B cell (primary cell): Measurements from ENCODE around the gene ORC5. TPM values are rescaled to one million over a fixed set of nuclear protein-coding genes. Genes with fewer than 3 reads are reported as not detected.
"Not testable (repeated sequence)": the region's sequence is repeated elsewhere in the genome, so short reads cannot be mapped to it uniquely, and the experiment has no call there.

ENCODE experiments used
- ATAC-seq: fragments of 200-7000 bp; cut with Tn5 transposase; one replicate; pipeline ENCODE4 v1.10.0; 2021; ENCODE audit warnings: low read depth, mild to moderate bottlenecking, moderate number of reproducible peaks, moderate library complexity
- CTCF ChIA-PET: fragments of 350-600 bp; sonication (Branson Sonifier 250); formaldehyde crosslinking; loops from one replicate; lab custom pipeline; 2021; ENCODE audit warnings: antibody characterized with exemption, inconsistent platforms; lab: Charles Lee
- POLR2A ChIA-PET: fragments of 350-600 bp; sonication (Branson Sonifier 250); formaldehyde crosslinking; loops from one replicate; lab custom pipeline; 2021; ENCODE audit warnings: antibody characterized with exemption; lab: Charles Lee
- DNase-seq: peaks from one replicate; pipeline ENCODE4 v3.0.0; 2013
- H2AFZ ChIP-seq: 2 replicates; pipeline ENCODE4 v1.6.1; 2012; ENCODE audit warnings: mild to moderate bottlenecking, low read depth, low read length; ENCODE audit not compliant: insufficient read depth, poor library complexity, severe bottlenecking
- H3K27ac ChIP-seq, 2 donors: 1 replicate in 1 of 2; 2 replicates in 1 of 2; pipeline ENCODE4 v1.5.1; 2012 to 2013; ENCODE audit warnings: low read length in 2 of 2, mild to moderate bottlenecking in 2 of 2, moderate library complexity in 1 of 2
- H3K27me3 ChIP-seq, 4 experiments: fragments of 200-600 bp in 1 of 4; sonication (generic) in 1 of 4; replicated peaks in 1 of 4; 1 replicate in 2 of 4; 2 replicates in 2 of 4; pipeline versions ENCODE4 v1.6.1 to v1.7.0; 2013 to 2016; ENCODE audit warnings: low read length in 3 of 4, mild to moderate bottlenecking in 2 of 4, mixed read lengths in 1 of 4, moderate library complexity in 1 of 4; ENCODE audit not compliant: insufficient read depth in 4 of 4, control insufficient read depth in 3 of 4; ENCODE audit errors: control extremely low read depth in 1 of 4
- H3K36me3 ChIP-seq, 2 experiments: replicated peaks in 1 of 2; 1 replicate in 1 of 2; 2 replicates in 1 of 2; pipeline versions ENCODE4 v1.6.1 to v1.7.1; 2013; ENCODE audit warnings: low read length in 1 of 2; ENCODE audit not compliant: insufficient read depth in 2 of 2, control insufficient read depth in 1 of 2; ENCODE audit errors: control extremely low read depth in 1 of 2, extremely low read depth in 1 of 2
- H3K4me1 ChIP-seq, 2 donors: fragments of 200-600 bp in 1 of 2; sonication (generic) in 1 of 2; 1 replicate in 1 of 2; 2 replicates in 1 of 2; pipeline versions ENCODE4 v1.5.1 to v1.6.1; 2013 to 2017; ENCODE audit warnings: low read length in 2 of 2; ENCODE audit not compliant: control insufficient read depth in 2 of 2, insufficient read depth in 2 of 2
- H3K4me2 ChIP-seq: replicated peaks from 2 replicates; pipeline ENCODE3; 2012; ENCODE audit warnings: mild to moderate bottlenecking, low read depth, low read length; ENCODE audit not compliant: poor library complexity, severe bottlenecking
- H3K4me3 ChIP-seq, 5 experiments: fragments of 200-600 bp in 1 of 5; sonication (generic) in 1 of 5; 1 replicate in 3 of 5; 2 replicates in 2 of 5; pipeline versions ENCODE4 v1.5.1 to v1.7.0; 2011 to 2016; ENCODE audit warnings: low read length in 4 of 5, mild to moderate bottlenecking in 4 of 5, low read depth in 2 of 5, control low read depth in 1 of 5, moderate library complexity in 1 of 5; ENCODE audit not compliant: insufficient read depth in 1 of 5; ENCODE audit errors: control extremely low read depth in 1 of 5, extremely low read depth in 1 of 5
- H3K79me2 ChIP-seq: fragments of 200-600 bp; sonication (generic); one replicate; pipeline ENCODE4 v1.6.0; 2016; ENCODE audit warnings: low read length; ENCODE audit not compliant: control insufficient read depth, insufficient read depth
- H3K9ac ChIP-seq: fragments of 200-600 bp; sonication (generic); 2 replicates; pipeline ENCODE4 v1.6.1; 2017; ENCODE audit warnings: mild to moderate bottlenecking, low read length, moderate library complexity
- H3K9me3 ChIP-seq, 3 donors: one replicate each; pipeline versions ENCODE4 v1.6.1 to v1.7.1; 2013; ENCODE audit warnings: low read length in 2 of 3; ENCODE audit not compliant: control insufficient read depth in 2 of 3, insufficient read depth in 1 of 3; ENCODE audit errors: control extremely low read depth in 1 of 3
- H4K20me1 ChIP-seq: 2 replicates; pipeline ENCODE4 v1.6.0; 2012; ENCODE audit warnings: mild to moderate bottlenecking, low read length; ENCODE audit not compliant: insufficient read depth, control insufficient read depth, poor library complexity, severe bottlenecking
- H3K27ac Mint-ChIP-seq: one replicate; pipeline ENCODE4 v1.8.0; 2021; ENCODE audit warnings: mixed read lengths
- H3K27me3 Mint-ChIP-seq: one replicate; pipeline ENCODE4 v1.8.0; 2021; ENCODE audit warnings: mixed read lengths
- H3K4me1 Mint-ChIP-seq: one replicate; pipeline ENCODE4 v1.8.0; 2021; ENCODE audit warnings: mixed read lengths
- H3K4me3 Mint-ChIP-seq: one replicate; pipeline ENCODE4 v1.8.0; 2021; ENCODE audit warnings: mixed read lengths
- H3K9me3 Mint-ChIP-seq: one replicate; pipeline ENCODE4 v1.8.0; 2022; ENCODE audit warnings: mixed read lengths; ENCODE audit not compliant: insufficient read depth
- EZH2 ChIP-seq: IDR thresholded peaks from 2 replicates; pipeline ENCODE4 v1.6.1; 2012; ENCODE audit warnings: borderline replicate concordance, low read depth, mild to moderate bottlenecking, moderate library complexity, low read length; ENCODE audit not compliant: insufficient read depth, poor library complexity, severe bottlenecking
- WGBS: methylation state at CpG from one replicate; pipeline ENCODE4 v1.1.5; 2013; ENCODE audit warnings: missing lambda C conversion rate; ENCODE audit not compliant: insufficient coverage; 5-methylcytosine and 5-hydroxymethylcytosine counted together
- intact Hi-C: fragments of 100-400 bp; cut with micrococcal nuclease; formaldehyde crosslinking; loops from one replicate; pipeline ENCODE4 v1.10.0; 2022
- polyA plus RNA-seq: library from polyadenylated mRNA; depleted of rRNA; stranded (reverse); fragments of >200 nt; gene quantifications from 2 replicates; pipeline ENCODE4 v1.2.3, GENCODE V29; 2012
- total RNA-seq, 2 donors: library from RNA; stranded (reverse); fragments of 120-200 nt in 1 of 2; gene quantifications; 1 replicate in 1 of 2; 2 replicates in 1 of 2; pipeline versions ENCODE4 v1.2.3 to v1.2.4, GENCODE V29; 2013 to 2022
- TF ChIP-seq, protein P1 (sequence below): fragments of 200-600 bp; IDR thresholded peaks from one replicate; pipeline ENCODE4 v1.8.0; 2022; ENCODE audit warnings: antibody characterized with exemption, mild to moderate bottlenecking

ORC5 gene
- total and polyA plus RNA-seq, 2 donors (not counting 1 experiment from before 2014, with no cell fraction given): 6.8 to 20.2 TPM

DNA sequence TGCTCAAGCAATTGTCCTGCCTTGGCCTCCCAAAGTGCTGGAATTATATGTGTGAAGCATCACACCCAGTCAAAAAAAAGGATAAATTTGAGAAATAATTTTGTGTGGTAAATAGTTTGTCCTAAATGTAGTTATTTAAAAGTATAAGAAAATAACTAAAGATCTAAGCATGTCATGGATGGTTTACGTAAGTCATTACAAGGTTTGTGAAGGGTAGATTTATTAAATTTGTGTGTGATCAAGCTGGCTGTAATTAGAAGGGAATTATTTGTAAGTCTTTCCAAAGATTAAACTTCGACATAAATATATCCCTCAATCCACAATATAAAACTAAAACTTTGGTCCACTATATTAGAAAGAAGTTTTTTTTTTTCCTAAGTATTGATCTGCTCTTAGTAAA lies 28.6 kb downstream of the ORC5 start:
- Mint-ChIP-seq H3K27me3 (no peaks in the 10 kb centered on the region), H3K27ac (no peak overlapping the region), H3K9me3 (peaks cover 2% of the 10 kb centered on the region), H3K4me1 (no peaks in the 10 kb centered on the region), H3K4me3 (no peak overlapping the region)
- no peak for TF ChIP-seq EZH2
- TF ChIP-seq, protein P1, sequence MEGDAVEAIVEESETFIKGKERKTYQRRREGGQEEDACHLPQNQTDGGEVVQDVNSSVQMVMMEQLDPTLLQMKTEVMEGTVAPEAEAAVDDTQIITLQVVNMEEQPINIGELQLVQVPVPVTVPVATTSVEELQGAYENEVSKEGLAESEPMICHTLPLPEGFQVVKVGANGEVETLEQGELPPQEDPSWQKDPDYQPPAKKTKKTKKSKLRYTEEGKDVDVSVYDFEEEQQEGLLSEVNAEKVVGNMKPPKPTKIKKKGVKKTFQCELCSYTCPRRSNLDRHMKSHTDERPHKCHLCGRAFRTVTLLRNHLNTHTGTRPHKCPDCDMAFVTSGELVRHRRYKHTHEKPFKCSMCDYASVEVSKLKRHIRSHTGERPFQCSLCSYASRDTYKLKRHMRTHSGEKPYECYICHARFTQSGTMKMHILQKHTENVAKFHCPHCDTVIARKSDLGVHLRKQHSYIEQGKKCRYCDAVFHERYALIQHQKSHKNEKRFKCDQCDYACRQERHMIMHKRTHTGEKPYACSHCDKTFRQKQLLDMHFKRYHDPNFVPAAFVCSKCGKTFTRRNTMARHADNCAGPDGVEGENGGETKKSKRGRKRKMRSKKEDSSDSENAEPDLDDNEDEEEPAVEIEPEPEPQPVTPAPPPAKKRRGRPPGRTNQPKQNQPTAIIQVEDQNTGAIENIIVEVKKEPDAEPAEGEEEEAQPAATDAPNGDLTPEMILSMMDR: no peak
- POLR2A ChIA-PET: no interaction called here
- Histone ChIP-seq H3K9me3 (peaks cover 0 to 4% (median 0%) of the 10 kb centered on the region in 3 donors), H4K20me1 (no peaks in the 10 kb centered on the region), H3K36me3 (peaks cover 9 to 26% of the 10 kb centered on the region in 2 experiments), H3K4me1 (no peaks in the 10 kb centered on the region), H2AFZ (no peak overlapping the region), H3K9ac (no peak overlapping the region), H3K27ac (no peak overlapping the region), H3K27me3 (no peaks in the 10 kb centered on the region), H3K4me3 (no peak overlapping the region), H3K79me2 (no peaks in the 10 kb centered on the region), H3K4me2 (no peak overlapping the region)
- intact Hi-C loops: no loop called here
- no CpG with 5 or more reads among the region's 2 CpGs for WGBS
- DNase-seq: no peak
- no peak for ATAC-seq
- CTCF ChIA-PET: no interaction called here

DNA sequence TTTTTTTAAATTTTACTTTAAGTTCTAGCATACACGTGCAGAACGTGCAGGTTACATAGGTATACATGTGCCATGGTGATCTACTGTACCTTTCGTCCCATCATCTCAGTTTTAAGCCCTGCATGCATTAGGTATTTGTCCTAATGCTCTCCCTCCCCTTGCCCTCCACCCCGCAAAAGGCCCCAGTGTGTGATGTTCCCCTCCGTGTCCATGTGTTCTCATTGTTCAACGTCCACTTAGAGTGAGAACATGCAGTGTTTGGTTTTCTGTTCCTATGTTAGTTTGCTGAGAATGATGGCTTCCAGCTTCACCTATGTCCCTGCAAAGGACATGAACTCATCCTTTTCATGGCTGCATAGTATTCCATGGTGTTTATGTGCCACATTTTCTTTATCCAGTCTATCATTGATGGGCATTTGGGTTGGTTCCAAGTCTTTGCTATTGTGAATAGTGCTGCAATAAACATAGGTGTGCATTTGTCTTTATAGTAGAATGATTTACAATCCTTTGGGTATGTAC lies 30.2 kb downstream of the ORC5 start:
- 100% methylated on average over 3 of the region's 6 CpGs for WGBS
- H3K4me3 Mint-ChIP-seq, ATAC-seq, H3K4me3 ChIP-seq, H3K4me1 Mint-ChIP-seq, H3K4me1 ChIP-seq, DNase-seq, CTCF ChIA-PET, H3K9ac ChIP-seq, POLR2A ChIA-PET, intact Hi-C loops, H4K20me1 ChIP-seq, H3K27ac Mint-ChIP-seq, H3K79me2 ChIP-seq, H3K27me3 Mint-ChIP-seq, H3K27me3 ChIP-seq, H3K9me3 Mint-ChIP-seq, H2AFZ ChIP-seq, H3K27ac ChIP-seq, H3K9me3 ChIP-seq, H3K4me2 ChIP-seq: not testable (repeated sequence)
- H3K36me3 ChIP-seq: peaks cover 7 to 16% of the 10 kb centered on the region in 2 experiments
